ENCODE measurements around the gene CFAP61. TPM values are rescaled to one million over a fixed set of nuclear protein-coding genes. Genes with fewer than 3 reads are reported as not detected.
"Not testable (repeated sequence)": the region's sequence is repeated elsewhere in the genome, so short reads cannot be mapped to it uniquely, and the experiment has no call there.

Gene CFAP61
- total and polyA plus RNA-seq, 8 donors, result 0.95 to 5.3 (median 3.2) TPM; not detected in 1

- no peak for ATAC-seq
- DNase-seq, result no peak
- H3K4me1 ChIP-seq, result no peaks in the 10 kb centered on the region
Observed at GRCh38 chr20:20213526-20214121, 161.3 kb downstream of the CFAP61 start.

GRCh38 chr20:20214757-20215275 lies 162.5 kb downstream of the CFAP61 start:
- Histone ChIP-seq H3K27ac (no peak overlapping the region), H3K27me3 (peaks cover 0 to 19% of the 10 kb centered on the region in 2 donors)
- intact Hi-C loops (cut with DNase I), result no loop called here

More at GRCh38 chr20:20213526-20214121, 161.3 kb downstream of the CFAP61 start:
- H3K27ac ChIP-seq, result no peak overlapping the region
- peaks cover 0 to 19% of the 10 kb centered on the region in 2 donors for H3K27me3 ChIP-seq
- intact Hi-C loops (cut with DNase I), result no loop called here
- no peak overlapping the region for H3K4me3 ChIP-seq
- no peaks in the 10 kb centered on the region for H3K9me3 ChIP-seq
- TF ChIP-seq CTCF (IDR thresholded peaks at IDR 0.05), result no peak
- H3K36me3 ChIP-seq, result no peaks in the 10 kb centered on the region

GRCh38 chr20:20215976-20216727 lies 163.8 kb downstream of the CFAP61 start:
- Histone ChIP-seq H3K27me3 (peaks cover 0 to 19% of the 10 kb centered on the region in 2 donors), H3K27ac (no peak overlapping the region), H3K36me3 (no peaks in the 10 kb centered on the region), H3K4me1 (no peaks in the 10 kb centered on the region), H3K9me3 (no peaks in the 10 kb centered on the region), H3K4me3 (no peak overlapping the region)
- no peak for TF ChIP-seq CTCF (IDR thresholded peaks at IDR 0.05)
- ATAC-seq, result no peak
- DNase-seq, result no peak
- intact Hi-C loops (cut with DNase I), result no loop called here

More at GRCh38 chr20:20214757-20215275, 162.5 kb downstream of the CFAP61 start:
- TF ChIP-seq CTCF (IDR thresholded peaks at IDR 0.05), result no peak
- DNase-seq (no peak), ATAC-seq (no peak)
- no peak overlapping the region for H3K4me3 ChIP-seq
- H3K4me1 ChIP-seq, result no peaks in the 10 kb centered on the region
- H3K36me3 ChIP-seq, result no peaks in the 10 kb centered on the region
- H3K9me3 ChIP-seq, result no peaks in the 10 kb centered on the region

GRCh38 chr20:20216941-20217340 lies 164.6 kb downstream of the CFAP61 start:
- no peaks in the 10 kb centered on the region for H3K36me3 ChIP-seq
- H3K27ac ChIP-seq, result no peak overlapping the region
- peaks cover 0 to 19% of the 10 kb centered on the region in 2 donors for H3K27me3 ChIP-seq
- H3K4me3 ChIP-seq, result no peak overlapping the region
- DNase-seq (no peak), ATAC-seq (no peak)
- no peak for TF ChIP-seq CTCF (IDR thresholded peaks at IDR 0.05)
- intact Hi-C loops (cut with DNase I), result no loop called here
- no peaks in the 10 kb centered on the region for H3K4me1 ChIP-seq
- H3K9me3 ChIP-seq, result no peaks in the 10 kb centered on the region

- no peak for TF ChIP-seq CTCF (IDR thresholded peaks at IDR 0.05)
- no peak for ATAC-seq
- DNase-seq, result no peak
- intact Hi-C loops (cut with DNase I), result no loop called here
- no peaks in the 10 kb centered on the region for H3K4me1 ChIP-seq
- peaks cover 0 to 19% of the 10 kb centered on the region in 2 donors for H3K27me3 ChIP-seq
- H3K4me3 ChIP-seq, result no peak overlapping the region
- no peak overlapping the region for H3K27ac ChIP-seq
- no peaks in the 10 kb centered on the region for H3K36me3 ChIP-seq
- no peaks in the 10 kb centered on the region for H3K9me3 ChIP-seq
Observed at GRCh38 chr20:20217621-20218020, 165.3 kb downstream of the CFAP61 start.

- DNase-seq; H3K27ac ChIP-seq; intact Hi-C loops (cut with DNase I); H3K4me1 ChIP-seq; H3K4me3 ChIP-seq; H3K9me3 ChIP-seq; ATAC-seq; H3K36me3 ChIP-seq: not testable (repeated sequence)
- peaks cover 0 to 19% of the 10 kb centered on the region in 2 donors for H3K27me3 ChIP-seq
Observed at GRCh38 chr20:20218106-20218505, 165.8 kb downstream of the CFAP61 start.

Data from left lung (tissue), 10 donors.